ENCODE measurements around the gene PCSK5. TPM values are rescaled to one million over a fixed set of nuclear protein-coding genes. Genes with fewer than 3 reads are reported as not detected.

PCSK5 gene
- total RNA-seq, 5 donors from 2014 or later (not counting 1 experiment from before 2014, with no cell fraction given): 9.1 to 24.1 (median 12.7) TPM

DNA sequence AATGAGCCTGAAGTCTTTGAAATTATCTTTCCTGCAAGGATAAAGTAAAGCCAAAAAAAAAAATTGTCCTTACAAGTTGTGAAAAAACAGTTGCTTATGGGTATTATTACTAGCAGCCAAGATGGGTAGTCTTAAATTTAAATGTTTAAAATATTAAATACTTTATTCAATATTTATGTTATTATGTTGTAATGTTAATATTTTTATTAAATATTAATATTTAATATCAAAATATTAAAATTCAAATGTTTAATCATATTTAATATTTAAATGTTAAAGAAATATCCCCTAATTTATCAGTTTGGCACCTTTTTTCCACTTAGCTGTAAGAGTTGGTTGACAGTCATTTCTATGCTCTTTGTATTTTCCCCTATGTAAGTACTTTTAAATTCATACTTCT is 86.1 kb downstream of the PCSK5 start:
- no peak overlapping the region for H3K4me3 ChIP-seq (ENCODE audit: control insufficient read depth in 1 of 2, extremely low read depth in 1 of 2, low read length in 1 of 2)
- no peak overlapping the region for H3K27ac ChIP-seq (ENCODE audit: low read length)
- peak overlapping the region in 1 of 3 donors; percentile 32 for H3K4me3 Mint-ChIP-seq
- no peaks in the 10 kb centered on the region for H3K36me3 ChIP-seq (ENCODE audit: control insufficient read depth in 2 of 2, extremely low read depth in 1 of 2, insufficient read depth in 1 of 2, low read length in 1 of 2)
- peaks cover 0 to 6% (median 0%) of the 10 kb centered on the region in 3 donors for H3K9me3 Mint-ChIP-seq
- H3K4me1 ChIP-seq (ENCODE audit: control insufficient read depth in 1 of 2, extremely low read depth in 1 of 2, insufficient read depth in 2 of 2, low read length in 2 of 2): peaks cover 3 to 15% of the 10 kb centered on the region in 2 experiments
- no peak overlapping the region for H3K27ac Mint-ChIP-seq
- peaks cover 39 to 56% (median 55%) of the 10 kb centered on the region in 3 donors for H3K4me1 Mint-ChIP-seq
- no peaks in the 10 kb centered on the region for H3K9me3 ChIP-seq
- ChIA-PET POLR2A (no interaction called here), CTCF (interaction anchor here in 1 of 2 donors (0.6 to 0.7 kb wide), 2 partner anchors 116 to 302 kb away, joined by 3 to 5 read pairs; no protein-coding TSS in a partner anchor)
- ATAC-seq (replicated peaks in 1 of 4): no peak
- no peaks in the 10 kb centered on the region for H3K27me3 ChIP-seq (replicated peaks in 1 of 2; ENCODE audit: control insufficient read depth in 2 of 2, extremely low read depth in 1 of 2, insufficient read depth in 2 of 2, low read length in 1 of 2)
- H3K27me3 Mint-ChIP-seq: no peaks in the 10 kb centered on the region
- no peak for DNase-seq
- H3K36me3 Mint-ChIP-seq: peaks cover 4% of the 10 kb centered on the region

DNA sequence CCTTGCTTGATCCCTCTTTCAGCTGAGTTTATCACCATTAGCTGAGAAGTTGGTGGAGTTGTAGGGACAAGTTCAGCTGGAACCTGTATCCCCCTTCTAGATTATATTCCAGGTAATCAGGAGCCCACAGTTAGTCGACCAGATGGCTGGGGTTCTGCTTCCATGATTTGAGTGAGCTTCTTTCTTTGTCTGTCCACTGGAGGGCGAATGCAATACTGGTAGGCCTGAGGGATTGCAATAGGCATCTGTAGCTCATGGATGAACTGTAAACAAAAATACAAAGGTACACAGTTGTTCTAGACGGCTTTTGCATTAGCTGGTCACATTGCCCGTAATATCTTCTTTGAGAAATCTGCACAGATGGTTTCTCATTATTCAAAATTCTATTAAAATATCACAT is 88.9 kb downstream of the PCSK5 start:
- Histone ChIP-seq H3K27me3 (replicated peaks in 1 of 2; ENCODE audit: control insufficient read depth in 2 of 2, extremely low read depth in 1 of 2, insufficient read depth in 2 of 2, low read length in 1 of 2) (no peaks in the 10 kb centered on the region), H3K4me1 (ENCODE audit: control insufficient read depth in 1 of 2, extremely low read depth in 1 of 2, insufficient read depth in 2 of 2, low read length in 2 of 2) (peaks cover 3 to 15% of the 10 kb centered on the region in 2 experiments), H3K36me3 (ENCODE audit: control insufficient read depth in 2 of 2, extremely low read depth in 1 of 2, insufficient read depth in 1 of 2, low read length in 1 of 2) (no peaks in the 10 kb centered on the region), H3K9me3 (no peaks in the 10 kb centered on the region), H3K27ac (ENCODE audit: low read length) (no peak overlapping the region), H3K4me3 (ENCODE audit: control insufficient read depth in 1 of 2, extremely low read depth in 1 of 2, low read length in 1 of 2) (no peak overlapping the region)
- H3K4me3 Mint-ChIP-seq: no peak overlapping the region
- H3K27ac Mint-ChIP-seq: no peak overlapping the region
- peaks cover 4% of the 10 kb centered on the region for H3K36me3 Mint-ChIP-seq
- WGBS (ENCODE audit: insufficient coverage): 85% methylated on average over 2 of the region's 4 CpGs
- no peak for ATAC-seq (replicated peaks in 1 of 4)
- ChIA-PET CTCF (interaction anchor here in 1 of 2 donors (1.1 kb wide), 1 partner anchor 323 kb away, joined by 3 read pairs; no protein-coding TSS in a partner anchor), POLR2A (no interaction called here)
- no peaks in the 10 kb centered on the region for H3K9me3 Mint-ChIP-seq
- no peaks in the 10 kb centered on the region for H3K27me3 Mint-ChIP-seq
- DNase-seq: no peak
- peaks cover 34 to 56% (median 50%) of the 10 kb centered on the region in 3 donors for H3K4me1 Mint-ChIP-seq

DNA sequence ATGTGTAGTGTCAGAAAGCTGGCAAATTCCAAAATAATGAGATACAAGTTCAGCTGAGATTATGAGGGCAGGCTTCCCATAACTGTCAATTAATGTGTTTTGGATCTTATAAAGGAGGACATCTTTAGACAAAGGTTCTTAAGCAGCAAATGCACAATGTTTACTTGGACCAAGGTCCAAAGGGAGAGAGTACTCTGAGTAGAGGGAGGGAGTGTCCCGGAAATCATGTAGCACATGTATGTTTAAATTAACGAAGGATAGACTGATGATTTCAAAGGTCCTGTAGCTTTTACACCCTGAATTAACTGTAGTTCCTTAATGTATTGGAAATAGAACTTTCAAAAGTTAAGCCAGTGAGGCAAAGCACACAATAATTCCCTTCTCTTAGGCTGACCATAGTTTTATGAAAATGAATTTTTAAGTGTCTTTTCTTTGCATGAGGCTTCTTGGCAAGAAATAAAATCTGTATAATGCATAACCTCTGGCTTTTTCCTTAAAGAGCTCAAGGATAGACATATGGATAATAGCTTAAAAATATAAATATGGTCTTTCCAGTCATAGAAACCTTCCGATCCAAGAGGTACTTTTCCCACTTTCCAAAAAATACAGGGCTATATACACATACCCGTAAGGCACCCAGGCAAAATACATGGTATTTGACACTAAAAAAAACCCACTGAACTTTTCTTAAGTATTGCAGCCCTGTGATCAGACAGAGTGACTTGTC is 93.0 kb downstream of the PCSK5 start:
- ChIA-PET POLR2A (no interaction called here), CTCF (no interaction called here)
- Histone ChIP-seq H3K27ac (ENCODE audit: low read length) (no peak overlapping the region), H3K36me3 (ENCODE audit: control insufficient read depth in 2 of 2, extremely low read depth in 1 of 2, insufficient read depth in 1 of 2, low read length in 1 of 2) (peaks cover 0 to 2% of the 10 kb centered on the region in 2 donors), H3K4me3 (ENCODE audit: control insufficient read depth in 1 of 2, extremely low read depth in 1 of 2, low read length in 1 of 2) (no peak overlapping the region), H3K27me3 (replicated peaks in 1 of 2; ENCODE audit: control insufficient read depth in 2 of 2, extremely low read depth in 1 of 2, insufficient read depth in 2 of 2, low read length in 1 of 2) (no peaks in the 10 kb centered on the region), H3K9me3 (no peaks in the 10 kb centered on the region), H3K4me1 (ENCODE audit: control insufficient read depth in 1 of 2, extremely low read depth in 1 of 2, insufficient read depth in 2 of 2, low read length in 2 of 2) (peaks cover 0 to 2% of the 10 kb centered on the region in 2 experiments)
- DNase-seq (no peak), ATAC-seq (replicated peaks in 1 of 4) (no peak)
- H3K27ac Mint-ChIP-seq: no peak overlapping the region
- 100% methylated on average over 1 of the region's 4 CpGs for WGBS (ENCODE audit: insufficient coverage)
- H3K4me1 Mint-ChIP-seq: peaks cover 10 to 36% (median 22%) of the 10 kb centered on the region in 3 donors
- no peaks in the 10 kb centered on the region for H3K27me3 Mint-ChIP-seq
- peaks cover 23% of the 10 kb centered on the region for H3K36me3 Mint-ChIP-seq
- no peak overlapping the region for H3K4me3 Mint-ChIP-seq
- H3K9me3 Mint-ChIP-seq: no peaks in the 10 kb centered on the region

DNA sequence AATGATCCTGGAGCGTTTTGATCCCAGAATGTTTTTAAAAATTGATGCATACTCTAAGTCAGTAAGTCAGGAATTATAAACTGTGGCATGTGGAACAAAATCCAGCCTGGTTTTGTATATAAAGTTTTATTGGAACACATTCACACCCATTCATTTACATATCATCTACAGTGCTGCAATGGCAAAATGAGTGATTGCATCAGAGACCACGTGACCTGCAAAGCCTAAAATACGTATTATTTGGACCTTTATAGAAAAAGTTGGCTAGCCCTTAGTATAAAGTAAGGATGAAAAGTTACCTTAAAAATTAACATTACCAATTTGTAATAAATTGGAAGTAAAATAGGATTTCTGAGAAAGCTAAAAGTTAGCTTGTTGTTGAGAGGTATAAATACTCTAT is 95.0 kb downstream of the PCSK5 start:
- peaks cover 0 to 2% of the 10 kb centered on the region in 2 experiments for H3K4me1 ChIP-seq (ENCODE audit: control insufficient read depth in 1 of 2, extremely low read depth in 1 of 2, insufficient read depth in 2 of 2, low read length in 2 of 2)
- Mint-ChIP-seq H3K4me3 (no peak overlapping the region), H3K9me3 (no peaks in the 10 kb centered on the region), H3K4me1 (peaks cover 13 to 46% (median 22%) of the 10 kb centered on the region in 3 donors), H3K36me3 (peaks cover 33% of the 10 kb centered on the region), H3K27ac (no peak overlapping the region), H3K27me3 (no peaks in the 10 kb centered on the region)
- H3K36me3 ChIP-seq (ENCODE audit: control insufficient read depth in 2 of 2, extremely low read depth in 1 of 2, insufficient read depth in 1 of 2, low read length in 1 of 2): peaks cover 0 to 2% of the 10 kb centered on the region in 2 donors
- H3K9me3 ChIP-seq: no peaks in the 10 kb centered on the region
- H3K4me3 ChIP-seq (ENCODE audit: control insufficient read depth in 1 of 2, extremely low read depth in 1 of 2, low read length in 1 of 2): no peak overlapping the region
- no peak for DNase-seq
- CTCF ChIA-PET: no interaction called here
- H3K27ac ChIP-seq (ENCODE audit: low read length): no peak overlapping the region
- H3K27me3 ChIP-seq (replicated peaks in 1 of 2; ENCODE audit: control insufficient read depth in 2 of 2, extremely low read depth in 1 of 2, insufficient read depth in 2 of 2, low read length in 1 of 2): no peaks in the 10 kb centered on the region
- ATAC-seq (replicated peaks in 1 of 4): no peak
- POLR2A ChIA-PET: interaction anchor here in 1 of 2 donors (0.9 kb wide), 1 partner anchor 185 kb away, joined by 4 read pairs; no protein-coding TSS in a partner anchor
- 100% methylated on average over 1 of the region's 3 CpGs for WGBS (ENCODE audit: insufficient coverage)

DNA sequence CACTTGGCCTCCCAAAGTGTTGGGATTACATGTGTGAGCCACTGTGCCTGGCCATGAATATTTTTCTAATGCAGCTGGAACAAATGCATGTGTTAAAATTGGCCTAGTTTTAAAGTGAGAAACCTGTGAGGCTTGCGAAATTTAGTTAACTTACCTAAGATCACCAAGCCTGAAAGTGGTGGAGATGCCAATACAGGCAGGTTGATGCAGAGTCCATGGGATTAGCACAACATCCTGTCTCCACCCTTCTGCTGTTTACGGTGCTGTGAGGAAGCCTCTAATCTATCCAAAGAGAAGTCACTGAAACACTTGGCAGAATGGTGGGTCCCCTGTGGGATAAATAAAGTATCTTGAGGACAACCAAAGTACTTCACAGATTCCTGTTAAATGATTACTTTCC is 98.2 kb downstream of the PCSK5 start:
- POLR2A ChIA-PET: no interaction called here
- peaks cover 38% of the 10 kb centered on the region for H3K36me3 Mint-ChIP-seq
- no peak overlapping the region for H3K27ac Mint-ChIP-seq
- Histone ChIP-seq H3K4me3 (ENCODE audit: control insufficient read depth in 1 of 2, extremely low read depth in 1 of 2, low read length in 1 of 2) (no peak overlapping the region), H3K4me1 (ENCODE audit: control insufficient read depth in 1 of 2, extremely low read depth in 1 of 2, insufficient read depth in 2 of 2, low read length in 2 of 2) (no peaks in the 10 kb centered on the region), H3K27ac (ENCODE audit: low read length) (no peak overlapping the region), H3K27me3 (replicated peaks in 1 of 2; ENCODE audit: control insufficient read depth in 2 of 2, extremely low read depth in 1 of 2, insufficient read depth in 2 of 2, low read length in 1 of 2) (no peaks in the 10 kb centered on the region), H3K9me3 (no peaks in the 10 kb centered on the region), H3K36me3 (ENCODE audit: control insufficient read depth in 2 of 2, extremely low read depth in 1 of 2, insufficient read depth in 1 of 2, low read length in 1 of 2) (peaks cover 0 to 2% of the 10 kb centered on the region in 2 donors)
- no peak overlapping the region for H3K4me3 Mint-ChIP-seq
- ATAC-seq (replicated peaks in 1 of 4) (no peak), DNase-seq (no peak)
- H3K4me1 Mint-ChIP-seq: peaks cover 10 to 30% (median 13%) of the 10 kb centered on the region in 3 donors
- H3K9me3 Mint-ChIP-seq: no peaks in the 10 kb centered on the region
- H3K27me3 Mint-ChIP-seq: no peaks in the 10 kb centered on the region
- WGBS (ENCODE audit: insufficient coverage): no CpG with 5 or more reads among the region's 2 CpGs
- CTCF ChIA-PET: no interaction called here

DNA sequence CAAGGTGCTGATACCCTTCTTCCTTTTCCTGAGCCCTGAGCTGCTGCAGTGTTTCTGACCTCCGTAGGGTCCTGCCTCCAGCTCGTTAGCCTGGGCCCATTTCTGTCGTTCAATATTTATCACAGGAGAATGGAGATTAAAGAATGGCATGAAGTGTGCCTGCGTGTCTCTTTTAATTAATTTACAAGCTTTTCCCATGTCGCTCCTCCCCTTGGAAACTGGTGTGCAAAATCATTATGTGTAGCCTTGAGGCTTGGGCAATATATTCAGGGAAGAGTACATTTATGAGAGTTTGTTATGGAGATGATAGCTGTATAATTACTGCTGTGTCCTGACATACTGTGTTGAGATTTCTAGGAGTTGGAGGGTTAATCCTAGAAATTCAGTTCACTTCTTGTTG is 99.7 kb downstream of the PCSK5 start:
- Mint-ChIP-seq H3K27ac (no peak overlapping the region), H3K36me3 (peaks cover 48% of the 10 kb centered on the region)
- CTCF ChIA-PET: no interaction called here

More for the DNA sequence above, 99.7 kb downstream of the PCSK5 start:
- H3K4me1 Mint-ChIP-seq: peaks cover 17 to 42% (median 21%) of the 10 kb centered on the region in 3 donors
- DNase-seq: no peak
- Histone ChIP-seq H3K27ac (ENCODE audit: low read length) (no peak overlapping the region), H3K27me3 (replicated peaks in 1 of 2; ENCODE audit: control insufficient read depth in 2 of 2, extremely low read depth in 1 of 2, insufficient read depth in 2 of 2, low read length in 1 of 2) (no peaks in the 10 kb centered on the region), H3K36me3 (ENCODE audit: control insufficient read depth in 2 of 2, extremely low read depth in 1 of 2, insufficient read depth in 1 of 2, low read length in 1 of 2) (peaks cover 0 to 2% of the 10 kb centered on the region in 2 donors), H3K4me1 (ENCODE audit: control insufficient read depth in 1 of 2, extremely low read depth in 1 of 2, insufficient read depth in 2 of 2, low read length in 2 of 2) (no peaks in the 10 kb centered on the region), H3K9me3 (no peaks in the 10 kb centered on the region), H3K4me3 (ENCODE audit: control insufficient read depth in 1 of 2, extremely low read depth in 1 of 2, low read length in 1 of 2) (no peak overlapping the region)
- ATAC-seq (replicated peaks in 1 of 4): no peak
- POLR2A ChIA-PET: no interaction called here
- no peaks in the 10 kb centered on the region for H3K27me3 Mint-ChIP-seq
- 80% methylated on average over 1 of the region's 5 CpGs for WGBS (ENCODE audit: insufficient coverage)
- H3K9me3 Mint-ChIP-seq: no peaks in the 10 kb centered on the region
- no peak overlapping the region for H3K4me3 Mint-ChIP-seq
